Measurements from ENCODE around the gene PJA1.

Gene PJA1

DNA sequence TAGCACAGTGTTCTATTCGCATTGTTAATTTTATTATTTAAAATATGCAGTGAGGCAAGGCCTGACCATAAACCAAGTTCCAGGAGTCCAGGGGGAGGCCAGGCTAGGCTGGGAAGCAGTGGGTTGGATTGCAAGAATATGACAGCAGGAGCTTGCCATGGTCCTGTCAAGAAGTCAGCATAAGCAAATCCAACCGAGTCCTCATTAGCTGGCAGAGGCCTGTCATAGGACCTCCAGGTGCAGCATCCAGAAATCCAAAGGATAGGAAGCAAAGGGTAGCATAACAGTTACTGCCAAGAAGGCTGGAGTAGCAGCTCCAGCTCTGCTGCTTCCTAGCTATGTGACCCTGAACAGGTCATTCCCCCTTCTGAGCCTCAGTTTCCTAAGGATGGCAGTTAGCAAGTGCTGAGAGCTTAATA is 13.4 kb downstream of the PJA1 start:
- Histone ChIP-seq H3K36me3 (ENCODE audit: control insufficient read depth, low read depth, low read length) (no peaks in the 10 kb centered on the region), H3K9ac (ENCODE audit: low read length) (no peak overlapping the region), H3K27ac (ENCODE audit: low read length) (no peak overlapping the region), H3K27me3 (ENCODE audit: control insufficient read depth, insufficient read depth, low read length) (no peaks in the 10 kb centered on the region), H3K4me3 (ENCODE audit: low read length) (no peak overlapping the region), H3K4me1 (ENCODE audit: control insufficient read depth, low read depth, low read length) (peaks cover 60% of the 10 kb centered on the region), H3K9me3 (ENCODE audit: control insufficient read depth, low read depth, low read length) (no peaks in the 10 kb centered on the region)

DNA sequence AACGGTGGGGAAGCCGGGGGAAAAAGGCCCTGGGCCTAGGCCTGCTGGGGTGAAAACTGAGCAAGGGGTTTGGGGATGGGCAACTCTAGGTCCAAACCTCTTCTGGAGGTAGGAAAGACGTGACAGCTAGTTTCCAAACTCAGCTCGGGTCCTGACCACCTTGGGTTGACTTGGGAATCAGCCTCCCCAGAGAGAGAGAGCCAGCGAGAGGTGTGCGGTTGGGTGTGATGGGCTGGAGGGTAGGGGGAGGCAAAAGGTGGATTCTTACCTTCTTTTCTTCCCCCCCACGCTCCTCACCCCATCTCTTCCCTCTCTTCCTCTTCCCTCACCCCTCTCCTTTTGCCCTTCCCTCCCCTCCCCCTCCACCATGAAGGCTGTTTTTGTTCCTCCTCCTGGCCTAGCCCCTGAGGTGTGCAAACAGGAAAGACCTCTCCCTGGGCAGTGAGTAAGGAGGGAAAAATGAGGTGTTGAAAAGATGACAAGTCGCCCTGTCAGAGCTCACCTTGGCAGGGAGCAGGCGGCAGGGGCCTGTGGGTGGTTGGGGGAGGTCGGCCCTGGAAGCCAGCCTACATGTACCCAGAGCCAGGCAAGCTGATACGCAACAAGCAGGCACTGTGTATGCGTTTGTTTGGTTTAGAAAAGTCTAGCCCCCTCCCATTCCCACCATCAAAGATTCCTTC is 14.8 kb downstream of the PJA1 start:
- Histone ChIP-seq H3K27ac (ENCODE audit: low read length) (peak overlapping the region; percentile 82), H3K9me3 (ENCODE audit: control insufficient read depth, low read depth, low read length) (no peaks in the 10 kb centered on the region), H3K4me3 (ENCODE audit: low read length) (peak overlapping the region; percentile 42), H3K36me3 (ENCODE audit: control insufficient read depth, low read depth, low read length) (no peaks in the 10 kb centered on the region), H3K27me3 (ENCODE audit: control insufficient read depth, insufficient read depth, low read length) (no peaks in the 10 kb centered on the region), H3K4me1 (ENCODE audit: control insufficient read depth, low read depth, low read length) (peaks cover 54% of the 10 kb centered on the region), H3K9ac (ENCODE audit: low read length) (peak overlapping the region; percentile 57)

DNA sequence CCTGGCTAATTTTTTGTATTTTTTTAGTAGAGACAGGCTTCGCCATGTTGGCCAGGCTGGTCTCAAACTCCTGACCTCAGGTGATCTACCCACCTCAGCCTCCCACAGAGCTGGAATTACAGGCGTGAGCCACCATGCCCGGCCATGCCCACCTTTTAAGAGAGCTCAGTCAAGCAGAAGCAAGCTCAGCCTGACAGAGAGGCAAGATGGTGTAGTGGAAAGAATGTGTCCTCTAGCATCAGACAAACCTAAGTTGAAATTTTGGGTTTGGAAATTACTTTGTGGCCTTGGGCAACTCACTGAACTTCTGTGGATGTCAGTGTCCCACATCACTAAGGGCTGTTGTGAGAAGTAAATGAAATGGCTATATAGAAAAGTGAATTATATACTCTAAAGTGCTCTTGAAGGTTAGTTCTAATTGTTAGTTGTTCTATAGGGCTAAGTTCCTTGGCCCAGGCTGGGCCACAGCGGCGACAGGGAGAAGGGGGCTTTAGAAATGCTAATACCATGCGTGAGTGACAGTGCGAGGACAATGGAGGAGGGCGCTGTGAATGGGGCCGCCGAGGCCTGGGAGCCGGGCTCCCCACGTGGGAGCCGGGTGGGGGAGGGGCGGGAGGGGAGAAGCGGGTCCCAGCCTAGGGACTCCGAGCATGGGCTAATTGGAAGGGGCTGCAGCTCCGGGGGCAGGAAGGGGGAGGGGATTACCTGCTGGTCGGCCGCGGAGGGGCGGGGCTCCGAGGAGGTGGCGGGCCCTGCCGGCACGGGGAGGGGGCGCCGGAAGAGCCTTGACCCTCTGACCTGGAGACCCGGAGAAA is 15.6 kb downstream of the PJA1 start:
- Histone ChIP-seq H3K27me3 (ENCODE audit: control insufficient read depth, insufficient read depth, low read length) (no peaks in the 10 kb centered on the region), H3K9me3 (ENCODE audit: control insufficient read depth, low read depth, low read length) (no peaks in the 10 kb centered on the region), H3K27ac (ENCODE audit: low read length) (peak overlapping the region; percentile 85), H3K36me3 (ENCODE audit: control insufficient read depth, low read depth, low read length) (no peaks in the 10 kb centered on the region), H3K4me3 (ENCODE audit: low read length) (peak overlapping the region; percentile 42), H3K4me1 (ENCODE audit: control insufficient read depth, low read depth, low read length) (peaks cover 47% of the 10 kb centered on the region), H3K9ac (ENCODE audit: low read length) (peak overlapping the region; percentile 57)

DNA sequence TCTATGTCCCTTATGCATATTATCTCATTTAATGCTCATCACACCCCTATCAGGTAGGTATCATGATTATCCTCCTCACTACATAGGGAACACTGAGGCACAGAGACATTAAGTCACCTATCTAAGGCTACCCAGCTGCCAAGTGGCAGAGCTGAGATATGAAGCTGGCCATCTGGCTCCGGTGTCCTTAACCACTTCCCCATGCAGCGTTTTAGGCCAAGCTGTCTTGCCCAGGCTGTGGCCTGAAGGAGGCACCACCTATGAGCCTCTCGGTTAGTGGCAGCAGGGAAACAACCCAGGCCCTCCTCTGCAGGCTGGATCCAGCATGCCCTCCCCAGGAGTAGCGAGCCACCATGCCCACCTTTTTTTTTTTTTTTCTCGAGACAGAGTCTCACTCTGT is 16.3 kb downstream of the PJA1 start:
- Histone ChIP-seq H3K27me3 (ENCODE audit: control insufficient read depth, insufficient read depth, low read length) (no peaks in the 10 kb centered on the region), H3K9me3 (ENCODE audit: control insufficient read depth, low read depth, low read length) (no peaks in the 10 kb centered on the region), H3K4me1 (ENCODE audit: control insufficient read depth, low read depth, low read length) (peaks cover 40% of the 10 kb centered on the region), H3K27ac (ENCODE audit: low read length) (no peak overlapping the region), H3K4me3 (ENCODE audit: low read length) (no peak overlapping the region), H3K36me3 (ENCODE audit: control insufficient read depth, low read depth, low read length) (no peaks in the 10 kb centered on the region), H3K9ac (ENCODE audit: low read length) (no peak overlapping the region)

DNA sequence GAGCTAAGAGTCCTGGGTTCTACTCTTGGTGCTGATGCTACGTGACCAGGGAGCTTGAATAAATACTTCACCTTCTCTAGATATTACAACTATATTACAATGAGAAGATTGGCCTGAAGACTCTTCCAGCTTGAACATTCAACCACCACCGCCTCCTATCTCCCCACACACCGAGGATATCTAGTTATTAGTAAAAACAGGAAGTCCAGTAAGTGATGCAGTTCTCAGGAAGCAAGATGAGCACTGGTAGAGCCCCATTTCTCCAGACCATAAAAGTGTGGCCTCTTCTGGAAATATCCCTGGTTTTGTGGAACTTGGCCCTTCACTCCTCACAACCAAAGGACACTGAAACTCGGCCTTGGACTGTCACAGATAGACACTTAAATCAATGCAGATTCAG is 18.5 kb downstream of the PJA1 start:
- H3K4me1 ChIP-seq (ENCODE audit: control insufficient read depth, low read depth, low read length) = peaks cover 40% of the 10 kb centered on the region
- no peaks in the 10 kb centered on the region for H3K9me3 ChIP-seq (ENCODE audit: control insufficient read depth, low read depth, low read length)
- H3K36me3 ChIP-seq (ENCODE audit: control insufficient read depth, low read depth, low read length) = no peaks in the 10 kb centered on the region
- H3K4me3 ChIP-seq (ENCODE audit: low read length) = no peak overlapping the region
- no peak overlapping the region for H3K27ac ChIP-seq (ENCODE audit: low read length)
- no peak overlapping the region for H3K9ac ChIP-seq (ENCODE audit: low read length)
- H3K27me3 ChIP-seq (ENCODE audit: control insufficient read depth, insufficient read depth, low read length) = no peaks in the 10 kb centered on the region

DNA sequence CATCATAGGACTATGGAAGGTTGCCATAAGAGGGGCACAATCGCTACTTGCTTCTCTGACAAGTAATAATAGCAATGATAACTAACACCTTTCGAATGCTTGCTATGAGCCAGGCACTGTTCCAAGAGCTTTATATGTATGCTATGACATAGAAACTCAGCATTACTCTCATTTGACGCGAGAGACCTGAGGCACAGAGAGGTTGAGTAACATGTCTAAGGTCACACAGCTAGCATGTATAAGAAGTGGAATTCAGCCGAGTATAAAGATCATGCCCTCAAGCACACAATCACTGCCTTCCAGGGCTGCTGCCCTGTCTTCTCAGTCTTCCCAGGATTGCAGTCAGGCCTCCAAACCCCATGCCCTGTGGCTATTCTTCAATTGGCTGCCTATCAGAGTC is 19.5 kb downstream of the PJA1 start:
- Histone ChIP-seq H3K4me3 (ENCODE audit: low read length) (no peak overlapping the region), H3K9me3 (ENCODE audit: control insufficient read depth, low read depth, low read length) (no peaks in the 10 kb centered on the region), H3K27ac (ENCODE audit: low read length) (no peak overlapping the region), H3K27me3 (ENCODE audit: control insufficient read depth, insufficient read depth, low read length) (no peaks in the 10 kb centered on the region), H3K4me1 (ENCODE audit: control insufficient read depth, low read depth, low read length) (peaks cover 31% of the 10 kb centered on the region), H3K9ac (ENCODE audit: low read length) (no peak overlapping the region), H3K36me3 (ENCODE audit: control insufficient read depth, low read depth, low read length) (no peaks in the 10 kb centered on the region)

DNA sequence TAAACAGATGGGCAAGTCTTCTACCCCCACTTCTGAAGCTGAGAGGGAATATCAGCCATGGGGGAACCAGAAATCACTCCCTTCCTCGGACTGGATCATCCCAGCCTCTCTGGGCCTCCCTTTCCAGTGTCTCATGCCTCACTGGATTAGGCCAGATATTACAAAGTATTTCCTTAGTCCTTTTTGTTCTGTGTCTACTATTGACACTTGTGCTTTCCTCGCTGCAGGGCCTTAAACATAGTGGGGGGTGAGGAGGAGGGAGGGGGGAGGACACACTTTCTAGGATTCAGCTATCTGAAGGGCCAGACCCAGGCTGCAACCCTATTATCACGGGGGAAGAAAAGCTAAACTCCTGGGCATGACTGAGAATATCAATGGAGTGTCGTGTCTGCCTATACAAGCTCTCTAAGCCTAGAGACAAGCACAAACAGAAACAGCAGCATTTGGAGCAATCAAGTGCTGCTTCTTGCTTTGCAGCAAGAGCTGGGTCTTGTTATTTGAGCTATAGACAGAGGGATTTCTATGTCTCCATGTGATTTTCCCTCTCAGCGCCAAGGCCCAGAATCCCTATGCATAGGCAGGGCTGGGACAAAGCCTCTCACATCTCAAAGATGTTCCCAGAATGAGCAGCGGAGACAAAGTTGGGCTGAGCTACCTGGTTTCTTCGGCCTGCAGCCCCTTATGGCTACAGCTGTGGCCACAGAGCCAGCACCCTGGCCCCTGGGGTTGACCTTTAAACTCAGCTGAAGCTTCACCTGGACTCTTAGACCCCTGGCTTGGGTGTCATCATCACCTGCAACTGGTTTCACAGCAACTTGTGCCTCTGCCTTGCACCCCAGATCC is 20.2 kb downstream of the PJA1 start:
- Histone ChIP-seq H3K4me3 (ENCODE audit: low read length) (no peak overlapping the region), H3K27me3 (ENCODE audit: control insufficient read depth, insufficient read depth, low read length) (no peaks in the 10 kb centered on the region), H3K36me3 (ENCODE audit: control insufficient read depth, low read depth, low read length) (no peaks in the 10 kb centered on the region), H3K4me1 (ENCODE audit: control insufficient read depth, low read depth, low read length) (peaks cover 25% of the 10 kb centered on the region), H3K9ac (ENCODE audit: low read length) (no peak overlapping the region), H3K27ac (ENCODE audit: low read length) (no peak overlapping the region), H3K9me3 (ENCODE audit: control insufficient read depth, low read depth, low read length) (no peaks in the 10 kb centered on the region)

DNA sequence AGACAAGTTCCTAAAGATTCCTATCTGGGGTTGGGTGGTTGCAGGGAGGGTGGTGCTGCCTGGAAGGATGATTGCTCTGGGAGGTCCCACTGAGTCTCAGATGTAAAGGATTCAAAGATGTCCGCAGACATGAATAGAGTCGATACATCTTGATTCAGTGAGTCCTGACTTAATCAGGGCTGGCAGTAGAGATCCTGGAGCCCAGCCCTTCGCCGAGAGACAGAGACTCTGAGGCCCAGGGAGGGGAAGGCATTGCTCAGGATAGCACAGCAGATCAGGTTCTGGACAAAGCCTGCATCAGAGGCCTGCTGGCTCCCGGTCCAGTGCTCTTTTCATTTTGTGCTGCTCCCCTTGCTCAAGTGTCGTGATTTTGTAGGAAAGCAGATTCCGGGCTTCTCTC is 21.7 kb downstream of the PJA1 start:
- Histone ChIP-seq H3K27ac (ENCODE audit: low read length) (no peak overlapping the region), H3K4me1 (ENCODE audit: control insufficient read depth, low read depth, low read length) (peaks cover 24% of the 10 kb centered on the region), H3K4me3 (ENCODE audit: low read length) (no peak overlapping the region), H3K9ac (ENCODE audit: low read length) (no peak overlapping the region), H3K9me3 (ENCODE audit: control insufficient read depth, low read depth, low read length) (no peaks in the 10 kb centered on the region), H3K27me3 (ENCODE audit: control insufficient read depth, insufficient read depth, low read length) (no peaks in the 10 kb centered on the region), H3K36me3 (ENCODE audit: control insufficient read depth, low read depth, low read length) (no peaks in the 10 kb centered on the region)

DNA sequence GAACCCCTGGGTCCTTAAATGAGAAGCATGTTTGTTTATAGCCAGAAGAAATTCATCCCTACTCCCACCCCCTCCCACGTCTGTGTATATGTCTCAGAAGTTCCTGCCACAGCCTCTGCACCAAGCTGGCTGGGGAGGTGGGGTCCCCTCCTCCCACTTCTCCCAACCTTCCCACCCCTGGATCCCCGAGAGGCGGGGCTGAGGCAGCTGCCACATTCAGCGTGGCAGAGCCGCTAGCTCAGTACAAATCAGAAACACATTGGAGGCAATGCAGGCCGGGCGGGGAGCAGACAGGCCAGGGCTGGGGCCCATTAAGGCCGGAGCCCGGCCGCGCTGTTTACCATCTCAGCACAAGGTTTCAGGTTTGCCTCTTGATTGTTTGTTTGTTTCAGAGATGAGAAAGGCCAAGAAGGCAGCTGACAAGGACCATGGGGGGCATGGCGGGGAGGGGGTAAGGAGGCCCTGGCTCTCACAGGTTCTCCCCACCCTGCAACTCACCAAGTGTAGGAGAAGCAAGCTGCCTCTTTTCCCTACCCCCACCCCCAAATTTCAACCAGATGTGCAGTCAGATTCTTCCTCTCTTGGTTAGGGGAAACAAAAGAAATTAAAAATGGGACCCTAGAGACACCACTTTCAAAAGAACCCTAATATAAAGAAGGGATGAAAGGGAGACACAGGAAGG is 22.3 kb downstream of the PJA1 start:
- Histone ChIP-seq H3K9me3 (ENCODE audit: control insufficient read depth, low read depth, low read length) (no peaks in the 10 kb centered on the region), H3K27me3 (ENCODE audit: control insufficient read depth, insufficient read depth, low read length) (no peaks in the 10 kb centered on the region), H3K36me3 (ENCODE audit: control insufficient read depth, low read depth, low read length) (no peaks in the 10 kb centered on the region), H3K4me1 (ENCODE audit: control insufficient read depth, low read depth, low read length) (peaks cover 28% of the 10 kb centered on the region), H3K4me3 (ENCODE audit: low read length) (no peak overlapping the region), H3K9ac (ENCODE audit: low read length) (no peak overlapping the region), H3K27ac (ENCODE audit: low read length) (no peak overlapping the region)

DNA sequence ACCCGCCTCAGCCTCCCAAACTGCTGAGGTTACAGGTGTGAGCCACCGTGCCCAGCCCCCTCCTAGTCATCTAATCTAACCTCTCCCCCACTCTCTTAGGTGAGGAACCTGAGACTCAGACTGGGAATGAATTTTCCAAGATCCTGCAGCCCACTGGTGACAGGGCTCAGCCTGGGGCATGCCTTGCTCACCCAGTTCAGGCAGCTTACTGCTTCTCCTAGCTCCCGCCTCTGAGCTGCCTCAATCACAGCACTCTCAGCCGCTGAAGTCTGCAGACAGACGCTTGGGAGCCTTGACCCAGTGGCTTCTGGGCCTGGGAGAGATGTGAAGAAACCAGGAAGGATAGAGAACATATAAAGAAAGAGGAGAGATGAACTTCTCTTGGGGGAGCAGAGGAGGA is 24.4 kb downstream of the PJA1 start:
- Histone ChIP-seq H3K36me3 (ENCODE audit: control insufficient read depth, low read depth, low read length) (no peaks in the 10 kb centered on the region), H3K4me1 (ENCODE audit: control insufficient read depth, low read depth, low read length) (peaks cover 44% of the 10 kb centered on the region), H3K27ac (ENCODE audit: low read length) (no peak overlapping the region), H3K27me3 (ENCODE audit: control insufficient read depth, insufficient read depth, low read length) (no peaks in the 10 kb centered on the region), H3K9me3 (ENCODE audit: control insufficient read depth, low read depth, low read length) (no peaks in the 10 kb centered on the region), H3K4me3 (ENCODE audit: low read length) (no peak overlapping the region), H3K9ac (ENCODE audit: low read length) (no peak overlapping the region)

DNA sequence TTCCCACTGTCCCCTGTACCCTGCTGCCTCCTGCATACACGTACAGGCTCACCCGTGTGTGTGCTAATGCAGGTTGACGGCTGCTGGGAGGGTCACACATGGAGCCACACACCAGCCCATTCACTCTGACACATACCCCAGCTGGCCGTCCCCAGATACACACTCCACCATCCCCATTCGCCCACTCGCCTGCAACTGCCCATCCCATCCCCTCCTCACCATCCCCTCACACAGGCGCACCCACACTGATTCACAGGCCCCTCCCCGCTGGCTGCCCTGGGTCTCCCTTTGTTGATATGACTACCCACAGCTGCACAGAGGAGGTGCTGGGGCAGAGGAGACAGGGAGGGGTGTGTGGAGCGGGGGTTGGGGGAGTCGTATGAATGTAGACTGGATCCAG is 25.7 kb downstream of the PJA1 start:
- no peak overlapping the region for H3K27ac ChIP-seq (ENCODE audit: low read length)
- no peaks in the 10 kb centered on the region for H3K27me3 ChIP-seq (ENCODE audit: control insufficient read depth, insufficient read depth, low read length)
- no peaks in the 10 kb centered on the region for H3K9me3 ChIP-seq (ENCODE audit: control insufficient read depth, low read depth, low read length)
- peaks cover 56% of the 10 kb centered on the region for H3K4me1 ChIP-seq (ENCODE audit: control insufficient read depth, low read depth, low read length)
- no peak overlapping the region for H3K4me3 ChIP-seq (ENCODE audit: low read length)
- H3K36me3 ChIP-seq (ENCODE audit: control insufficient read depth, low read depth, low read length) = no peaks in the 10 kb centered on the region
- no peak overlapping the region for H3K9ac ChIP-seq (ENCODE audit: low read length)

All from iPS-18a (cell line).